CD4-positive, alpha-beta T cell treated with Interleukin-10 for 1 hour (primary cell): Measurements from ENCODE around the gene NSMCE3.
"Not testable (repeated sequence)": the region's sequence is repeated elsewhere in the genome, so short reads cannot be mapped to it uniquely, and the experiment has no call there.

Experiments used
- DNase-seq: peaks from one replicate; pipeline ENCODE4 v3.0.0-alpha.2; 2020

NSMCE3 gene

GRCh38 chr15:29268706-29269484, 727 bp downstream of the NSMCE3 start:
- peak; percentile 60 for DNase-seq

DNA sequence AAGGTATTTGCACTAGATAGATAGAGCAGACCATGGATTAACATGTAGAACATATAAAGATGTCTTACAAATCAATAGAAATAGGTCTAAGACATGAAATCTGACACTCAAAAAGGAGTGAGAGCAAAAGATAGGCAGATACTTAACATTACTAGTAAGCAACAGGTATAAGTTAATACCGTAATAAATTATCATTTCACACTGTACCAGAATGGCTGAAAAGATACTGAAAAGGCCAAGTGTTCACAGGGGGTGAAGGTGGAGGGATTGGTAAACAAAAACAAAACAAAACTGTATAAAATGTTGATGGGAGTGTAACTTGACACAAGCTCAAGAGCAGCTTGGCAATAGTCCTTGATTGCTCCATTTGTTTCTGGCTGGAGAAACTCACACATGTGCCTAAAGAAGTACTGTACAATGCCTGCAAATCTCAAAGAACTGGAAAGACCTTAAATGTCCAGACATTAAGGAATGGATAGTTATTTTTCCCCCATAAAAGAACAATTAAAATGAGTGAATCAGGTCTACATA, 3.5 kb downstream of the NSMCE3 start:
- no peak for DNase-seq

DNA sequence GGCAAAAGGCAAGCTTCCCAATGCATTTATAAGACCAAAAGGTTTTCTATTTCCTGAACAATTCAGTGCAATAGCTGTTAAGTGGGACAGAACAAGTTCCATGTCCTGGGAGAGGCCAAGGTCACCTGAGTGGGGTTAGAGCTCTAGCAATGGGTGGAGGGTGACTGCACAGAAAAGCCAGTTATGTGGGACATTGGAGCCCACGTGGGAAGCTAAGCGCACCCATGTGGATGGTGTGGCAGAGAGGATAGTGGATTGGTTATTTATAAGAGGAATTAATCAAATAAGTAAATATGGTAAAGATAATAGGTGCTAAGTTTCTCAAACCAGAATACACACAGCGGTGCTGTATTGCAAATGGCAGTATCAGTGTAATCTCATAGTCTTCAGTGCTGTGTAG, 6.3 kb downstream of the NSMCE3 start:
- DNase-seq: no peak

GRCh38 chr15:29262738-29263137, 6.9 kb downstream of the NSMCE3 start:
- peak; percentile 2 for DNase-seq

DNA sequence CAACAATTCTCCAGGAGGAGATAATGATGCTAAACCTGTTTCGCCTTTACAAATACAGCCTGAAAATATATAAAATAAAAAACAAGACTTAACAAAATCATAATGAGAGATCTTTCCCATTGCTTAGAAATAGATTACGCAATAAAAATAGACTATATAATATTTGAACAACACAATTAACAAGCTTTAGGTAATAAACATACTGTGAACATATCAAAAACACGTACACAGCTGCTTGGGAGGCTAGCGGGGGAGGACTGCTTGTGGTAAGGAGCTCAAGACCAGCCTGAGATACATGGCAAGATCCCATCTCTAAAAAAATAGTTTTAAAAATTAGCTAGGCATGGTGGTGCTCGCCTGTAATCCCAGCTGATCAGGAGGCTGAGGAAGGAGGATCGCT, 8.7 kb downstream of the NSMCE3 start:
- no peak for DNase-seq

GRCh38 chr15:29259233-29259632, 10.4 kb downstream of the NSMCE3 start:
- DNase-seq: no peak

GRCh38 chr15:29252234-29252633, 17.4 kb downstream of the NSMCE3 start:
- no peak for DNase-seq

GRCh38 chr15:29244544-29244943, 25.1 kb downstream of the NSMCE3 start:
- DNase-seq: no peak

- DNase-seq: no peak
These were observed 25.5 kb downstream of the NSMCE3 start for GRCh38 chr15:29244123-29244522.

DNA sequence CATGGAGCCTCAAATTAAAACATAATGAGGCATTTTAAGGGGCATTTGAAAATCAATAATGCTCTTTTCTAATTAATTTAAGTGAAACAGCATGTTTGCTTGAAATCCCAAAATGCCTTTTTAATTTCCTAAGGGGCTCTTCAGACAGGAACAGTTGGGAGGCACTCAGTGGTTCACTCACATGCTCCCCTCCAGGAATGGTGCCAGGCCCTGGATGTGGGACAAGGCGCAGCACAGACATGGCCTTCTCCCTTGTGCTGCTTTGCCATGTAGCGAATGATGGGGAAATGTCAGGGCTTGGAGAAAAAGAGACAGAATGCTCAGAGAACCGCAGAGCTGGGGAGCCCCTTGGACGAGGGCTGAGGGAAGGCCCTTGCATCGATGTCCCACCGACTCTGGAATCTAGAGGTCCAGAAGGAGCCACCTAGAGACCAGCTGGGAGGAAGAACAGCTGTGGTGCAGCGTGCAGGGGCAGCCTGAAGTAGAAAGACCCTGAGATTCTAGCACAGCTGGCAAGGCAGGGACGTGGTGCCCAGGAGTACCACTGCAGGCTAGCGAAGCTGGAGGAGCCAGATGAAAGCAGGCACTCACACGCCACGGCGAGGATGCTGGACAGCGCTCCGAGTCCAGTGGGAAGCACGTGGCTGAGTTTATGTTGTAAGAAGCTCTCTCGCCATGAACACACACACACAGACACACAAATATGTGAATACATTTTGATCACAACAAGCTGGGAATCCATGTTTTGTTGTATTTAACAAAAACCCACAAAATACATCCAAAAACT, 27.0 kb downstream of the NSMCE3 start:
- DNase-seq: no peak

- DNase-seq: no peak
These were observed 28.4 kb downstream of the NSMCE3 start for GRCh38 chr15:29241207-29241606.

DNA sequence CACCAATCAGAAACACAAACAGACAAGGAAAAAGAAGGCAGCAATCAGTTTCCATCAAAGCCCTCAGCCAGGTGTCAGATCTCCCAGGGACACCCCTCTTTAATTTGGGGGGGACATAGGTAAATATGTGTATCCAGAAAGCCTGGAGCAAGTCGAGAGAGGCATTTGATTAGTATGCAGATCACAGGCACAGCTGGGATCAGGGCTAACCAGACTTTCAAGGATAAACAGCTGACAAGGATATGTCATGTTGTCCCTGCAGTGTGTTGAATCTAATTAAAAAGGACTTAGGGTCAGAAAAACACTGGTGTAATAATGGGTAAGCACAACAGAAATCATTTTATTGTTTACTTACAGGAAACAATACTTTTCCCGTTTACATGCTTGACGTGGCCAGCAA, 30.2 kb downstream of the NSMCE3 start:
- DNase-seq: no peak

DNA sequence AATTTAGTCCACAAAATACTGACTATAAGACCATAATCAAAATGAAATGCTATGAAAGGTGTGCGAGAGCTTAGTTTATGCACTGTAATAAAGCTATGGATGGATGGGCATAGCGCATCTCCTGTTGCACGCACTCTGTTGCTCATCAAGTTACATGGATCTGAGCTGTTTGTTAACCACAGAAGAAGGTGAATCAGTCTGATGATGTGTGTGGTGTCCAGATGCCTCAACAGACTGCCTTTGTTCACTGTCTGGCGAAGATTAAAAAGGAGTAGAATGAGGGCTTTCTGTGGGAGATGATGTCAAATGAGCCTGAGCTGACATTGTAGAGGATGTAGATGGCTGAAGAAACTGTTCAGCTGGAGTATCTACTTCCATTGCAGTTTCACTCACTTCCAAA, 36.1 kb downstream of the NSMCE3 start:
- no peak for DNase-seq

- DNase-seq: no peak
These were observed 43.0 kb downstream of the NSMCE3 start for GRCh38 chr15:29226436-29227208.

DNA sequence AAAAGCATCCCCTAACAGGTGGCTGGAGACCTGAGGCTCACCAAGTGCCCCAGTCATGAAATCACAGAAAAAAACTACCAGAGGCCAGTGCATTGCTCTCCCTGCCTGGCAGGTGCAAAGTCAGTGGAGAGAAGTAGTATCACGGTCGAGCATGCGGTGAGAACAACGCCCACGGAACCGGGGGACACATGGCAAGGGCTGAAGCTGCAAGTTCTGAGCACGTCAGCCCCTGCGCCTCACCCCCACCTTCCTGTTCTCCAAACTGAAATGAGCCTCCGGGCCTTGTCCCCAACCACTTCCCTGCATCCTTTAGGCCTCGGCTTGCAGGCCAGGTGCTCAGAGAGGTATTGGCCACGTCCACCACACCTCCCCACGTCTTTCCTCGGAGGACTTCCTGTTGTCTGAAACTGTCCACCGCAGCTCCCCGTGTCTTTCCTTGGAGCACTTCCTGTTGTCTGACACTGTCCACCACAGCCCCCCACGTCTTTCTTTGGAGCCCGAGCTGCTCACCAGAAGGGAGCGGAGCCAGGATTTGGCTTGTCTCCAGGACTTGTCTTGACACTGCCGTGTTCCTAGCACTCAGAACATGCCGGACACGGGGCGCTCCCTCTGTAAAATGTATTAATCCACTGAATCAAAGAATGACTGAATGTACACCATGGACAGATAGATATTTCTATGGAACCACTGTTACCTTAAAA, 43.9 kb downstream of the NSMCE3 start:
- DNase-seq: no peak

- not testable (repeated sequence) for DNase-seq
These were observed 44.6 kb downstream of the NSMCE3 start for GRCh38 chr15:29224987-29225363.

DNA sequence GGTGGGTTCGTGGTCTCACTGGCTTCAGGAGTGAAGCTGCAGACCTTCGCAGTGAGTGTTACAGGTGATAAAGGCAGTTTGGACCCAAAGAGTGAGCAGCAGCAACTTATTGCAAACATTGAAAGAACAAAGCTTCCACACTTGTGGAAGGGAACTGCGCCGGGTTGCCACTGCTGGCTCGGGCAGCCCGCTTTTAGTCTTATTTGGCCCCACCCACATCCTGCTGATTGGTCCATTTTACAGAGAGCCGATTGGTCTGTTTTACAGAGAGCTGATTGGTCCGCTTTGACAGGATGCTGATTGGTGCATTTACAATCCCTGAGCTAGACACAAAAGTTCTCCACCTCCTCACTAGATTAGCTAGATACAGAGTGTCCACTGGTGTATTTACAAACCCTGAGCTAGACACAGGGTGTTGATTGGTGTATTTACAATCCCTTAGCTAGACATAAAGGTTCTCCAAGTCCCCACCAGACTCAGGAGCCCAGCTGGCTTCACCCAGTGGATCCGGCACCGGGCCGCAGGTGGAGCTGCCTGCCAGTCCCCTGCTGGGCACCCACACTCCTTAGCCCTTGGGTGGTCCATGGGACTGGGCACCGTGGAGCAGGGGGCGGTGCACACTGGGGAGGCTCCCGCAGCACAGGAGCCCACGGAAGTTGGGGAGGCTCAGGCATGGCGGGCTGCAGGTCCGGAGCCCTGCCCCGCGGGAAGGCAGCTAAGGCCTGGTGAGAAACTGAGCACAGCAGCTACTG, 45.2 kb downstream of the NSMCE3 start:
- not testable (repeated sequence) for DNase-seq

DNA sequence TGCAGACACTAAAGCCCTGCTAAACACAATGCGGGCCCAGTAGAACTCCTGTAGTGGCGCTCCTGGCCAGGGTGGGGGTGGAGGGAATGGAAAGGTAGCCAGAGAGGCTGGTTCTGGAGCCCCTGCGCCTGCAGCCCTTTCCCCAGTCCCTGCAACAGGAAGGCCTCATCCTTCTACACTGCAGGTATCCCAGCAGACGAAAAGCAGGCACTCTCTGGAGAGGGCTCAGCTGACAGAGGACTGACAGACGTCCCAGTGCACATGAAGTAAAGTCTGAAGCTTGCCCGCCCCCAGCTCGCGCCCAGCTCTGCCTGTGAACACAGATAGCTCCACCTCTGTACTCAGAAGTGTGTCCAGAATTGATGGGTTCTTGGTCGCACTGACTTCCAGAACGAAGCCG, 46.0 kb downstream of the NSMCE3 start:
- DNase-seq: no peak

DNA sequence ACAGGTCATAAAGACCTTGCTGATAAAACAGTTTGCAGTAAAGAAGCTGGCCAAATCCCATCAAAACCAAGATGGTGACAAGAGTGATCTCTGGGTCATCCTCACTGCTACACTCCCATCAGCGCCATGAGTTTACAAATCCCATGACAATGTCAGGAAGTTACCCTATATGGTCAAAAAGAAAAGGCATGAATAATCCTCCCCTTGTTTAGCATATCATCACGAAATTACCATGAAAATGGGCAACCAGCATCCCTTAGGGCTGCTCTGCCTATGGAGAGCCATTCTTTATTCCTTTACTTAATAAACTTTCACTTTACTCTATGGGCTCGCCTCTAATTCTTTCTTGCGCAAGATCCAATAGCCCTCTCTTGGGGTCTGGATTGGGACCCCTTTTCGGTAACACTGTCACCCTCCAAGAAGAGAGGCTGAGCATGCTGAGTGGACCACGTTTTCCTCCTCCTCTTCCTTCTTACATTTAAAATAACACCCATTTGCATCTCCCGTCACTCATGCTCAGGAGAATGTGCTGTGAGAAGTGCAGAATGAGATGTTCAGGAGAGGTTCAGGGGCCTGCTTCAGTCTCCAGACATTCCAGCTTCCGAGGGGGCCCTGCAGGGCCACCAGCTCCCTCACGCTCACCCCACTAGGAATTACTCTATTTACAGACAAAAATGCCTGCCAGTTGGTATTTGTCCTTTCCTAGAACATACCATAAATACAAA, 47.3 kb downstream of the NSMCE3 start:
- no peak for DNase-seq

DNA sequence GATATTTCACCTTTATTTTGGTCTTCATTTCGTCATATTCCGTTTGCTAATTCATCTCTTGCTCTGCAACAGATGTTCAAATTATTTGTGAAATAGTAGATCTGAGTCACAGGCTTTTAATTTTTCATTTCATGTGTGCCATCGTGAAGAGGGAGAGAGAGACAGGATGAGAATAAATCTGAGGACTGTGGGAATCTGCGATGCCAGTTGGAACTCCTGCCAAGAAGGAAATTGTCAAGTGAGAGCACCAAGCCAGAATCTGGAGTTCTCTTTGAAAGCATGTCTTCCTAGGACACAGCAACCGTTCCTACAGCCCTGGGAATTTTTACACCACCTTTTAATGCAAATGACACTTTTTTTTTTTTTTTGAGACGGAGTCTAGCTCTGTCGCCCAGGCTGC, 48.8 kb downstream of the NSMCE3 start:
- DNase-seq: no peak

GRCh38 chr15:29216955-29217354, 52.7 kb downstream of the NSMCE3 start:
- no peak for DNase-seq
